SK-N-SH (cell line): ENCODE results near the gene DICER1. TPM values are rescaled to one million over a fixed set of nuclear protein-coding genes. Genes with fewer than 3 reads are reported as not detected.
A peak's percentile ranks its signal among the peaks of the same experiment; 100 is the strongest.

Experiments
- CTCF ChIA-PET: fragments of 300-600, 350-600 bp; formaldehyde crosslinking; extraction: SDS; loops from one replicate; lab custom pipeline; 2021; lab: Yijun Ruan, JAX
- POLR2A ChIA-PET: fragments of 350-600 bp; sonication (Branson Sonifier 250); formaldehyde crosslinking; extraction: SDS; loops from one replicate; lab custom pipeline; 2020; ENCODE audit warnings: antibody characterized with exemption, inconsistent platforms; lab: Yijun Ruan, JAX
- DNase-seq: peaks from one replicate; pipeline ENCODE4 v3.0.0; 2012
- H2AFZ ChIP-seq: fragments of 200-600 bp; sonication (generic); 2 replicates; pipeline ENCODE4 v1.8.1; 2016; ENCODE audit warnings: antibody characterized with exemption, mild to moderate bottlenecking, low read depth
- H3F3A ChIP-seq: fragments of 200-600 bp; sonication (generic); replicated peaks from 2 replicates; pipeline ENCODE3; 2016; ENCODE audit warnings: antibody characterized with exemption, mild to moderate bottlenecking; ENCODE audit not compliant: insufficient read depth
- H3K27ac ChIP-seq, 2 experiments: fragments of 200-500 bp in 1 of 2; fragments of 200-600 bp in 1 of 2; sonication (Bioruptor generic) in 1 of 2; sonication (generic), shearing (Covaris generic) in 1 of 2; 2 replicates each; pipeline versions ENCODE4 v1.5.1 to v1.6.1; 2014 to 2016; ENCODE audit warnings: low read depth in 2 of 2, inconsistent platforms in 1 of 2, low read length in 1 of 2, mild to moderate bottlenecking in 1 of 2, mixed read lengths in 1 of 2
- H3K27me3 ChIP-seq: fragments of 200-600 bp; sonication (generic), shearing (Covaris generic); 2 replicates; pipeline ENCODE4 v1.6.1; 2016; ENCODE audit warnings: mixed run types; ENCODE audit not compliant: insufficient read depth
- H3K36me3 ChIP-seq, 2 experiments: fragments of 200-500 bp in 1 of 2; fragments of 200-600 bp in 1 of 2; sonication (Bioruptor generic) in 1 of 2; sonication (generic) in 1 of 2; replicated peaks in 1 of 2; 2 replicates each; pipeline versions ENCODE3 to v1.5.1; 2014 to 2016; ENCODE audit warnings: low read length in 1 of 2, mild to moderate bottlenecking in 1 of 2; ENCODE audit not compliant: insufficient read depth in 2 of 2, control insufficient read depth in 1 of 2
- H3K4me1 ChIP-seq, 2 experiments: fragments of 200-500 bp in 1 of 2; fragments of 200-600 bp in 1 of 2; sonication (Bioruptor generic) in 1 of 2; sonication (generic), shearing (Covaris generic) in 1 of 2; 2 replicates each; pipeline versions ENCODE4 v1.5.1 to v1.6.1; 2014 to 2016; ENCODE audit warnings: low read depth in 1 of 2, low read length in 1 of 2, mixed run types in 1 of 2; ENCODE audit not compliant: insufficient read depth in 2 of 2, control insufficient read depth in 1 of 2
- H3K4me2 ChIP-seq: fragments of 200-600 bp; sonication (generic), shearing (Covaris generic); 2 replicates; pipeline ENCODE4 v1.6.1; 2017; ENCODE audit warnings: mixed run types
- H3K4me3 ChIP-seq, 2 experiments: fragments of 200-500 bp in 1 of 2; fragments of 200-600 bp in 1 of 2; sonication (Bioruptor generic) in 1 of 2; sonication (generic), shearing (Covaris generic) in 1 of 2; 2 replicates each; pipeline versions ENCODE4 v1.5.1 to v1.8.1; 2014 to 2016; ENCODE audit warnings: low read depth in 2 of 2, inconsistent platforms in 1 of 2, low read length in 1 of 2, mild to moderate bottlenecking in 1 of 2, mixed read lengths in 1 of 2, moderate library complexity in 1 of 2
- H3K79me2 ChIP-seq: fragments of 200-600 bp; sonication (generic); 2 replicates; pipeline ENCODE4 v1.8.1; 2017; ENCODE audit warnings: mild to moderate bottlenecking; ENCODE audit not compliant: insufficient read depth
- H3K9ac ChIP-seq: fragments of 200-600 bp; sonication (generic); 2 replicates; pipeline ENCODE4 v1.6.1; 2017; ENCODE audit warnings: mixed run types
- H3K9me2 ChIP-seq: fragments of 200-600 bp; sonication (generic); 2 replicates; pipeline ENCODE4 v1.6.1; 2017; ENCODE audit warnings: mixed run types
- H3K9me3 ChIP-seq: fragments of 200-600 bp; sonication (generic); 2 replicates; pipeline ENCODE4 v1.6.1; 2017; ENCODE audit warnings: mixed run types, mild to moderate bottlenecking, moderate library complexity
- H4K20me1 ChIP-seq: fragments of 200-600 bp; sonication (generic); 2 replicates; pipeline ENCODE4 v1.6.1; 2017; ENCODE audit warnings: mild to moderate bottlenecking, mixed run types; ENCODE audit not compliant: insufficient read depth
- CHD2 ChIP-seq: fragments of 150-350 bp; IDR thresholded peaks from 2 replicates; pipeline ENCODE4 v1.6.1; 2018; ENCODE audit warnings: low read length; ENCODE audit not compliant: partially characterized antibody
- EP300 ChIP-seq, 2 experiments: IDR thresholded peaks; 2 replicates each; pipeline versions ENCODE4 v1.4.0 to v1.6.1; 2012; ENCODE audit warnings: borderline replicate concordance in 1 of 2, low read depth in 1 of 2, low read length in 1 of 2
- FOXJ3 ChIP-seq: sonication (generic); formaldehyde crosslinking; IDR thresholded peaks from 2 replicates; pipeline ENCODE4 v1.5.1; 2020; ENCODE audit warnings: mild to moderate bottlenecking, missing genetic modification reagents
- IRF3 ChIP-seq: fragments of 150-350 bp; IDR thresholded peaks from 2 replicates; pipeline ENCODE4 v1.6.1; 2016; ENCODE audit warnings: mild to moderate bottlenecking, low read depth, low read length
- MAX ChIP-seq: IDR thresholded peaks from 2 replicates; pipeline ENCODE4 v1.4.0; 2012; ENCODE audit warnings: low read depth
- MEF2A ChIP-seq: IDR thresholded peaks from 2 replicates; pipeline ENCODE4 v1.4.0; 2012; ENCODE audit warnings: low read depth, borderline replicate concordance
- NFIC ChIP-seq: IDR thresholded peaks from 2 replicates; pipeline ENCODE4 v1.4.0; 2012; ENCODE audit warnings: borderline replicate concordance
- RAD21 ChIP-seq: IDR thresholded peaks from 2 replicates; pipeline ENCODE4 v1.6.1; 2012; ENCODE audit warnings: mild to moderate bottlenecking, low read length
- REST ChIP-seq: IDR thresholded peaks from 2 replicates; pipeline ENCODE4 v1.6.1; 2012; ENCODE audit warnings: mild to moderate bottlenecking, low read depth, low read length, moderate library complexity
- RXRA ChIP-seq: IDR thresholded peaks from 2 replicates; pipeline ENCODE4 v1.4.0; 2012; ENCODE audit warnings: low read depth, mild to moderate bottlenecking, borderline replicate concordance
- SMC3 ChIP-seq: IDR thresholded peaks from 2 replicates; pipeline ENCODE4 v1.6.1; 2012; ENCODE audit warnings: low read depth, low read length, improper control_type of control experiment
- USF2 ChIP-seq: fragments of 150-350 bp; IDR thresholded peaks from 2 replicates; pipeline ENCODE4 v1.6.1; 2017; ENCODE audit warnings: antibody characterized with exemption, low read length, low read depth, borderline replicate concordance
- WGBS: methylation state at CpG from one replicate; pipeline ENCODE4 v1.1.6; 2017; ENCODE audit warnings: low lambda C conversion rate; 5-methylcytosine and 5-hydroxymethylcytosine counted together
- polyA plus RNA-seq, 3 experiments: library from polyadenylated mRNA; depleted of rRNA; stranded (reverse); fragments of >200 nt; gene quantifications; 2 replicates each; pipeline ENCODE4 v1.2.3, GENCODE V29; 2012
- TF ChIP-seq, protein P1 (sequence below): fragments of 200-600 bp; sonication (generic); IDR thresholded peaks from 2 replicates; pipeline ENCODE4 v1.6.1; 2017; ENCODE audit warnings: antibody characterized with exemption, mild to moderate bottlenecking, moderate library complexity
- TF ChIP-seq, protein P2 (sequence below): IDR thresholded peaks from 2 replicates; pipeline ENCODE4 v1.4.0; 2012; ENCODE audit warnings: low read depth, borderline replicate concordance

DICER1 gene
- polyA plus RNA-seq, 1 of the 3 experiments (the other 2 are of a cell fraction): 4.7 TPM

- H3F3A ChIP-seq: no peaks in the 10 kb centered on the region
- H3K27ac ChIP-seq: no peak overlapping the region
- H3K36me3 ChIP-seq: no peaks in the 10 kb centered on the region
- TF ChIP-seq SMC3: peak; percentile 30
- TF ChIP-seq, protein P1, sequence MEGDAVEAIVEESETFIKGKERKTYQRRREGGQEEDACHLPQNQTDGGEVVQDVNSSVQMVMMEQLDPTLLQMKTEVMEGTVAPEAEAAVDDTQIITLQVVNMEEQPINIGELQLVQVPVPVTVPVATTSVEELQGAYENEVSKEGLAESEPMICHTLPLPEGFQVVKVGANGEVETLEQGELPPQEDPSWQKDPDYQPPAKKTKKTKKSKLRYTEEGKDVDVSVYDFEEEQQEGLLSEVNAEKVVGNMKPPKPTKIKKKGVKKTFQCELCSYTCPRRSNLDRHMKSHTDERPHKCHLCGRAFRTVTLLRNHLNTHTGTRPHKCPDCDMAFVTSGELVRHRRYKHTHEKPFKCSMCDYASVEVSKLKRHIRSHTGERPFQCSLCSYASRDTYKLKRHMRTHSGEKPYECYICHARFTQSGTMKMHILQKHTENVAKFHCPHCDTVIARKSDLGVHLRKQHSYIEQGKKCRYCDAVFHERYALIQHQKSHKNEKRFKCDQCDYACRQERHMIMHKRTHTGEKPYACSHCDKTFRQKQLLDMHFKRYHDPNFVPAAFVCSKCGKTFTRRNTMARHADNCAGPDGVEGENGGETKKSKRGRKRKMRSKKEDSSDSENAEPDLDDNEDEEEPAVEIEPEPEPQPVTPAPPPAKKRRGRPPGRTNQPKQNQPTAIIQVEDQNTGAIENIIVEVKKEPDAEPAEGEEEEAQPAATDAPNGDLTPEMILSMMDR: peak; percentile 46
- no peak for TF ChIP-seq MEF2A
- TF ChIP-seq RAD21: peak; percentile 50
- no peak for TF ChIP-seq FOXJ3 (CRISPR knock-in tag)
- no peaks in the 10 kb centered on the region for H3K4me1 ChIP-seq
- no peak overlapping the region for H3K4me3 ChIP-seq
- CTCF ChIA-PET: interaction anchor here (0.8 to 1.2 kb wide), 8 partner anchors 11 to 264 kb away, joined by 3 read pairs; partner anchors contain the start of gene DICER1
- no peaks in the 10 kb centered on the region for H3K9me2 ChIP-seq
- no peaks in the 10 kb centered on the region for H3K9me3 ChIP-seq
- no peak overlapping the region for H3K9ac ChIP-seq
- H3K27me3 ChIP-seq: no peaks in the 10 kb centered on the region
- 47% methylated on average over 2 of the region's 2 CpGs for whole genome bisulfite sequencing
- no peaks in the 10 kb centered on the region for H3K79me2 ChIP-seq
- POLR2A ChIA-PET: no interaction called here
- H4K20me1 ChIP-seq: no peaks in the 10 kb centered on the region
- H2AFZ ChIP-seq: no peak overlapping the region
- DNase-seq: no peak
- no peak overlapping the region for H3K4me2 ChIP-seq
These were observed 17.0 kb upstream of the DICER1 start for GRCh38 chr14:95174184-95174792.

GRCh38 chr14:95173518-95173917, 16.2 kb upstream of the DICER1 start:
- POLR2A ChIA-PET: no interaction called here
- CTCF ChIA-PET: no interaction called here
- no peaks in the 10 kb centered on the region for H3K4me1 ChIP-seq
- H3K9ac ChIP-seq: no peak overlapping the region
- no peaks in the 10 kb centered on the region for H3K36me3 ChIP-seq
- no peaks in the 10 kb centered on the region for H4K20me1 ChIP-seq
- no peaks in the 10 kb centered on the region for H3K27me3 ChIP-seq
- no peaks in the 10 kb centered on the region for H3K9me3 ChIP-seq
- no peak overlapping the region for H2AFZ ChIP-seq
- no peak overlapping the region for H3K4me2 ChIP-seq
- no peak overlapping the region for H3K4me3 ChIP-seq
- DNase-seq: no peak
- H3K9me2 ChIP-seq: no peaks in the 10 kb centered on the region
- H3F3A ChIP-seq: no peaks in the 10 kb centered on the region
- H3K27ac ChIP-seq: no peak overlapping the region
- no peaks in the 10 kb centered on the region for H3K79me2 ChIP-seq
- TF ChIP-seq, protein P2, sequence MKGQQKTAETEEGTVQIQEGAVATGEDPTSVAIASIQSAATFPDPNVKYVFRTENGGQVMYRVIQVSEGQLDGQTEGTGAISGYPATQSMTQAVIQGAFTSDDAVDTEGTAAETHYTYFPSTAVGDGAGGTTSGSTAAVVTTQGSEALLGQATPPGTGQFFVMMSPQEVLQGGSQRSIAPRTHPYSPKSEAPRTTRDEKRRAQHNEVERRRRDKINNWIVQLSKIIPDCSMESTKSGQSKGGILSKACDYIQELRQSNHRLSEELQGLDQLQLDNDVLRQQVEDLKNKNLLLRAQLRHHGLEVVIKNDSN: no peak
- TF ChIP-seq NFIC (no peak), SMC3 (no peak), REST (no peak), MAX (no peak), RXRA (no peak), EP300 (IDR thresholded peaks at IDR 0.05; ENCODE audit: borderline replicate concordance in 1 of 2, low read depth in 1 of 2, low read length in 1 of 2) (no peak), IRF3 (no peak), CHD2 (no peak), USF2 (no peak)
- TF ChIP-seq, protein P1: no peak
